Thymus (tissue), 11 donors: ENCODE results near the gene DOCK4. TPM values are rescaled to one million over a fixed set of nuclear protein-coding genes. Genes with fewer than 3 reads are reported as not detected.
A peak's percentile ranks its signal among the peaks of the same experiment; 100 is the strongest.

Experiments
- DNase-seq, 9 donors: peaks; one replicate each; pipeline ENCODE4 v3.0.0-alpha.2; 2013; ENCODE audit warnings: low spot score in 9 of 9, low read depth in 6 of 9, missing footprints in 1 of 9
- H3K27ac ChIP-seq, 2 donors: one replicate each; pipeline ENCODE4 v1.5.1; 2013; ENCODE audit warnings: control low read depth in 1 of 2, low read depth in 1 of 2, low read length in 1 of 2, mild to moderate bottlenecking in 1 of 2, moderate library complexity in 1 of 2
- H3K27me3 ChIP-seq, 2 donors: one replicate each; pipeline ENCODE4 v1.5.1; 2013; ENCODE audit warnings: low read length in 1 of 2; ENCODE audit not compliant: control insufficient read depth in 2 of 2, insufficient read depth in 1 of 2
- H3K36me3 ChIP-seq, 2 donors: one replicate each; pipeline ENCODE4 v1.5.1; 2013; ENCODE audit warnings: low read length in 1 of 2, mild to moderate bottlenecking in 1 of 2, moderate library complexity in 1 of 2; ENCODE audit not compliant: control insufficient read depth in 2 of 2, insufficient read depth in 2 of 2
- H3K4me1 ChIP-seq, 2 donors: one replicate each; pipeline ENCODE4 v1.5.1; 2013; ENCODE audit warnings: low read length in 2 of 2; ENCODE audit not compliant: control insufficient read depth in 2 of 2, insufficient read depth in 2 of 2
- H3K4me3 ChIP-seq, 2 donors: one replicate each; pipeline ENCODE4 v1.5.1; 2013; ENCODE audit warnings: low read length in 2 of 2, control low read depth in 1 of 2, mild to moderate bottlenecking in 1 of 2
- H3K9me3 ChIP-seq, 2 donors: one replicate each; pipeline ENCODE4 v1.5.1; 2013; ENCODE audit warnings: low read length in 1 of 2, mild to moderate bottlenecking in 1 of 2; ENCODE audit not compliant: control insufficient read depth in 2 of 2, insufficient read depth in 1 of 2
- WGBS: extraction: QIAGEN DNeasy Blood & Tissue Kit; methylation state at CpG from one replicate; pipeline ENCODE4 v1.1.7; 2013; 5-methylcytosine and 5-hydroxymethylcytosine counted together
- polyA plus RNA-seq: library from polyadenylated mRNA; stranded (reverse); fragments of 200-250 nt; gene quantifications from one replicate; pipeline ENCODE4 v1.2.3, GENCODE V29; 2013
- total RNA-seq: library from RNA; stranded (reverse); fragments of 120-200 nt; gene quantifications from one replicate; pipeline ENCODE4 v1.2.4, GENCODE V29; 2013
- donor health status: healthy.

DOCK4 gene
- total and polyA plus RNA-seq, 2 donors = 3.5 to 4.7 TPM

GRCh38 chr7:111744501-111745155 is 461.6 kb downstream of the DOCK4 start:
- Histone ChIP-seq H3K4me3 (no peak overlapping the region), H3K9me3 (no peaks in the 10 kb centered on the region), H3K27me3 (no peaks in the 10 kb centered on the region), H3K36me3 (no peaks in the 10 kb centered on the region), H3K4me1 (no peaks in the 10 kb centered on the region), H3K27ac (no peak overlapping the region)
- DNase-seq = no peak
- WGBS = 88% methylated on average over 2 of the region's 2 CpGs

- no peak for DNase-seq
- Histone ChIP-seq H3K27me3 (no peaks in the 10 kb centered on the region), H3K4me3 (no peak overlapping the region), H3K27ac (no peak overlapping the region), H3K36me3 (no peaks in the 10 kb centered on the region), H3K9me3 (no peaks in the 10 kb centered on the region), H3K4me1 (no peaks in the 10 kb centered on the region)
- WGBS = 92% methylated on average over 7 of the region's 7 CpGs
These were observed 462.9 kb downstream of the DOCK4 start for GRCh38 chr7:111743244-111743847.

GRCh38 chr7:111741811-111742240 is 464.4 kb downstream of the DOCK4 start:
- 52% methylated on average over 8 of the region's 8 CpGs for WGBS
- DNase-seq = peak; percentile 19 to 74 (median 42)
- no peak overlapping the region for H3K27ac ChIP-seq
- H3K27me3 ChIP-seq = no peaks in the 10 kb centered on the region
- H3K36me3 ChIP-seq = no peaks in the 10 kb centered on the region
- no peaks in the 10 kb centered on the region for H3K4me1 ChIP-seq
- no peak overlapping the region for H3K4me3 ChIP-seq
- H3K9me3 ChIP-seq = no peaks in the 10 kb centered on the region

GRCh38 chr7:111740942-111741341 is 465.3 kb downstream of the DOCK4 start:
- H3K27ac ChIP-seq = no peak overlapping the region
- H3K4me1 ChIP-seq = no peaks in the 10 kb centered on the region
- H3K27me3 ChIP-seq = no peaks in the 10 kb centered on the region
- H3K9me3 ChIP-seq = no peaks in the 10 kb centered on the region
- H3K36me3 ChIP-seq = no peaks in the 10 kb centered on the region
- no peak for DNase-seq
- no peak overlapping the region for H3K4me3 ChIP-seq
- WGBS = 96% methylated on average over 3 of the region's 3 CpGs

GRCh38 chr7:111736552-111736874 is 469.7 kb downstream of the DOCK4 start:
- Histone ChIP-seq H3K36me3 (no peaks in the 10 kb centered on the region), H3K9me3 (no peaks in the 10 kb centered on the region), H3K27ac (no peak overlapping the region), H3K4me3 (no peak overlapping the region), H3K27me3 (no peaks in the 10 kb centered on the region), H3K4me1 (no peaks in the 10 kb centered on the region)
- DNase-seq = no peak
- WGBS = 68% methylated on average over 4 of the region's 4 CpGs

- Histone ChIP-seq H3K4me1 (no peaks in the 10 kb centered on the region), H3K27me3 (no peaks in the 10 kb centered on the region), H3K9me3 (no peaks in the 10 kb centered on the region), H3K27ac (no peak overlapping the region), H3K4me3 (no peak overlapping the region), H3K36me3 (no peaks in the 10 kb centered on the region)
- DNase-seq = peak in 8 of 9 donors; percentile 27 to 73 (median 51)
- 61% methylated on average over 11 of the region's 11 CpGs for WGBS
These were observed 470.3 kb downstream of the DOCK4 start for GRCh38 chr7:111735661-111736551.

GRCh38 chr7:111734954-111735660 is 471.1 kb downstream of the DOCK4 start:
- WGBS = 85% methylated on average over 4 of the region's 4 CpGs
- Histone ChIP-seq H3K27me3 (no peaks in the 10 kb centered on the region), H3K4me1 (no peaks in the 10 kb centered on the region), H3K36me3 (no peaks in the 10 kb centered on the region), H3K9me3 (no peaks in the 10 kb centered on the region), H3K4me3 (no peak overlapping the region), H3K27ac (no peak overlapping the region)
- no peak for DNase-seq

GRCh38 chr7:111732923-111733322 is 473.3 kb downstream of the DOCK4 start:
- no peak overlapping the region for H3K4me3 ChIP-seq
- no peak for DNase-seq
- H3K9me3 ChIP-seq = no peaks in the 10 kb centered on the region
- H3K36me3 ChIP-seq = no peaks in the 10 kb centered on the region
- no peaks in the 10 kb centered on the region for H3K4me1 ChIP-seq
- no peaks in the 10 kb centered on the region for H3K27me3 ChIP-seq
- H3K27ac ChIP-seq = no peak overlapping the region
- 96% methylated on average over 4 of the region's 4 CpGs for WGBS
